Caco-2 (cell line): ENCODE measurements around the gene SPOCK1. TPM values are rescaled to one million over a fixed set of nuclear protein-coding genes. Genes with fewer than 3 reads are reported as not detected.

Experiments
- BruUV-seq: library from RNA; stranded (reverse); fragments of 400-500 nt; replicated peaks from 2 replicates; lab custom pipeline; 2021; lab: Mats Ljungman, UMichigan
- CTCF ChIA-PET: fragments of 300-600 bp; sonication (Branson Sonifier 250); formaldehyde crosslinking; loops from one replicate; lab custom pipeline; 2022; ENCODE audit warnings: antibody characterized with exemption; lab: Charles Lee
- POLR2A ChIA-PET: fragments of 300-600 bp; sonication (Branson Sonifier 250); formaldehyde crosslinking; loops from one replicate; lab custom pipeline; 2022; ENCODE audit warnings: antibody characterized with exemption; lab: Charles Lee
- DNase-seq, 2 experiments: peaks; one replicate each; pipeline versions ENCODE4 v3.0.0 to v3.0.0-alpha.2; 2020 to 2022
- H3K27me3 ChIP-seq: replicated peaks from 2 replicates; pipeline ENCODE4 v1.6.0; 2011; ENCODE audit warnings: low read length; ENCODE audit not compliant: control insufficient read depth, insufficient read depth
- H3K36me3 ChIP-seq: 2 replicates; pipeline ENCODE4 v1.5.1; 2011; ENCODE audit warnings: low read length; ENCODE audit not compliant: control insufficient read depth, insufficient read depth
- H3K4me1 ChIP-seq: fragments of 250-450 bp; sonication (Bioruptor Pico); 2 replicates; pipeline ENCODE4 v1.5.1; 2020; ENCODE audit warnings: mild to moderate bottlenecking
- H3K4me3 ChIP-seq: 2 replicates; pipeline ENCODE4 v1.5.1; 2011; ENCODE audit warnings: low read depth, mild to moderate bottlenecking, control low read depth, low read length
- H3K9me3 ChIP-seq: fragments of 250-450 bp; sonication (Bioruptor Pico); 2 replicates; pipeline ENCODE4 v1.5.1; 2020; ENCODE audit warnings: mild to moderate bottlenecking, moderate library complexity
- H3K27ac Mint-ChIP-seq: one replicate; pipeline ENCODE4 v1.8.0; 2022; ENCODE audit warnings: mixed read lengths; ENCODE audit not compliant: unreplicated experiment
- H3K27me3 Mint-ChIP-seq: one replicate; pipeline ENCODE4 v1.8.0; 2022; ENCODE audit warnings: mixed read lengths; ENCODE audit not compliant: insufficient read depth, unreplicated experiment
- H3K36me3 Mint-ChIP-seq: one replicate; pipeline ENCODE4 v1.8.0; 2022; ENCODE audit warnings: mild to moderate bottlenecking, mixed read lengths; ENCODE audit not compliant: insufficient read depth, unreplicated experiment
- H3K4me1 Mint-ChIP-seq: one replicate; pipeline ENCODE4 v1.8.0; 2022; ENCODE audit warnings: low read depth, mixed read lengths; ENCODE audit not compliant: unreplicated experiment
- H3K4me3 Mint-ChIP-seq: one replicate; pipeline ENCODE4 v1.8.0; 2022; ENCODE audit warnings: mild to moderate bottlenecking, moderate library complexity, mixed read lengths; ENCODE audit not compliant: unreplicated experiment
- H3K9me3 Mint-ChIP-seq: one replicate; pipeline ENCODE4 v1.8.0; 2022; ENCODE audit warnings: mixed read lengths; ENCODE audit not compliant: unreplicated experiment
- CTCF ChIP-seq, 2 experiments: fragments of 200-600 bp in 1 of 2; IDR thresholded peaks; 1 replicate in 1 of 2; 2 replicates in 1 of 2; pipeline versions ENCODE4 v1.5.1 to v1.8.0; 2011 to 2022; ENCODE audit warnings: antibody characterized with exemption in 1 of 2, control low read depth in 1 of 2, inconsistent platforms in 1 of 2, low read depth in 1 of 2, low read length in 1 of 2, mild to moderate bottlenecking in 1 of 2, moderate library complexity in 1 of 2; ENCODE audit not compliant: insufficient read depth in 1 of 2, severe bottlenecking in 1 of 2, unreplicated experiment in 1 of 2
- intact Hi-C: fragments of 100-400 bp; cut with micrococcal nuclease; formaldehyde crosslinking; loops from one replicate; pipeline ENCODE4 v1.10.0; 2022; ENCODE audit not compliant: unreplicated experiment
- total RNA-seq: library from RNA; stranded (reverse); gene quantifications from 2 replicates; pipeline ENCODE4 v1.2.3, GENCODE V29; 2022

Gene SPOCK1
- total RNA-seq, 1 experiment from 2014 or later: not detected

GRCh38 chr5:137278476-137278875, 220.7 kb downstream of the SPOCK1 start:
- TF ChIP-seq CTCF (IDR thresholded peaks at IDR 0.05; ENCODE audit: insufficient read depth in 1 of 2, low read depth in 1 of 2, low read length in 1 of 2, severe bottlenecking in 1 of 2, unreplicated experiment in 1 of 2): no peak
- CTCF ChIA-PET: no interaction called here

GRCh38 chr5:137275083-137275482, 224.0 kb downstream of the SPOCK1 start:
- Mint-ChIP-seq H3K36me3 (no peaks in the 10 kb centered on the region), H3K9me3 (no peaks in the 10 kb centered on the region), H3K27ac (no peak overlapping the region), H3K27me3 (peaks cover 11% of the 10 kb centered on the region), H3K4me1 (no peaks in the 10 kb centered on the region), H3K4me3 (no peak overlapping the region)
- intact Hi-C loops: no loop called here
- no peaks in the 10 kb centered on the region; the same call in 1 of the 2 replicates for H3K27me3 ChIP-seq
- H3K9me3 ChIP-seq: no peaks in the 10 kb centered on the region
- ChIA-PET CTCF (no interaction called here), POLR2A (no interaction called here)
- no peak for TF ChIP-seq CTCF (IDR thresholded peaks at IDR 0.05; ENCODE audit: insufficient read depth in 1 of 2, low read depth in 1 of 2, low read length in 1 of 2, severe bottlenecking in 1 of 2, unreplicated experiment in 1 of 2)
- no peaks in the 10 kb centered on the region for H3K36me3 ChIP-seq
- no peaks in the 10 kb centered on the region for H3K4me1 ChIP-seq
- no peak for DNase-seq
- BruUV-seq: no TSS peak
- H3K4me3 ChIP-seq: no peak overlapping the region

More at GRCh38 chr5:137278476-137278875, 220.7 kb downstream of the SPOCK1 start:
- POLR2A ChIA-PET: no interaction called here
- Mint-ChIP-seq H3K27ac (no peak overlapping the region), H3K4me1 (no peaks in the 10 kb centered on the region), H3K36me3 (no peaks in the 10 kb centered on the region), H3K27me3 (peaks cover 11% of the 10 kb centered on the region), H3K9me3 (no peaks in the 10 kb centered on the region), H3K4me3 (no peak overlapping the region)
- Histone ChIP-seq H3K9me3 (no peaks in the 10 kb centered on the region; the same call in 1 of the 2 replicates), H3K36me3 (no peaks in the 10 kb centered on the region), H3K4me3 (no peak overlapping the region), H3K4me1 (no peaks in the 10 kb centered on the region), H3K27me3 (no peaks in the 10 kb centered on the region; the same call in 1 of the 2 replicates)
- no peak for DNase-seq
- no TSS peak for BruUV-seq
- intact Hi-C loops: no loop called here

GRCh38 chr5:137273511-137273910, 225.6 kb downstream of the SPOCK1 start:
- Histone ChIP-seq H3K9me3 (no peaks in the 10 kb centered on the region), H3K4me3 (no peak overlapping the region), H3K4me1 (no peaks in the 10 kb centered on the region), H3K27me3 (no peaks in the 10 kb centered on the region), H3K36me3 (no peaks in the 10 kb centered on the region)
- POLR2A ChIA-PET: interaction anchor here (0.6 kb wide), 1 partner anchor 565 kb away, joined by 3 read pairs; no protein-coding TSS in a partner anchor
- CTCF ChIA-PET: no interaction called here
- intact Hi-C loops: no loop called here
- TF ChIP-seq CTCF (IDR thresholded peaks at IDR 0.05; ENCODE audit: insufficient read depth in 1 of 2, low read depth in 1 of 2, low read length in 1 of 2, severe bottlenecking in 1 of 2, unreplicated experiment in 1 of 2): no peak
- Mint-ChIP-seq H3K36me3 (no peaks in the 10 kb centered on the region), H3K27me3 (peaks cover 7% of the 10 kb centered on the region), H3K4me1 (no peaks in the 10 kb centered on the region), H3K9me3 (no peaks in the 10 kb centered on the region), H3K4me3 (no peak overlapping the region), H3K27ac (no peak overlapping the region)
- no peak for DNase-seq
- no TSS peak for BruUV-seq
